Measurements from ENCODE around the gene AIFM3. TPM values are rescaled to one million over a fixed set of nuclear protein-coding genes. Genes with fewer than 3 reads are reported as not detected.

The AIFM3 gene
- total RNA-seq, 2 donors from 2014 or later, result 76.9 to 156 TPM

- Histone ChIP-seq H3K27me3 (no peaks in the 10 kb centered on the region), H3K4me3 (no peak overlapping the region), H3K9me3 (no peaks in the 10 kb centered on the region), H3K9ac (ENCODE audit: low read depth in 2 of 2, low read length in 2 of 2) (no peak overlapping the region), H3K27ac (no peak overlapping the region), H3K4me1 (peaks cover 12% of the 10 kb centered on the region), H3K36me3 (no peaks in the 10 kb centered on the region)
- no peak for TF ChIP-seq CTCF (IDR thresholded peaks at IDR 0.05)
- no peak for DNase-seq
- intact Hi-C loops (cut with DNase I), result no loop called here
These were observed 18.7 kb downstream of the AIFM3 start for GRCh38 chr22:20985720-20986119.

GRCh38 chr22:20986365-20986764 is 19.3 kb downstream of the AIFM3 start:
- H3K4me3 ChIP-seq, result no peak overlapping the region
- H3K36me3 ChIP-seq, result no peaks in the 10 kb centered on the region
- TF ChIP-seq CTCF (IDR thresholded peaks at IDR 0.05), result no peak
- no peak for DNase-seq
- intact Hi-C loops (cut with DNase I), result no loop called here
- no peak overlapping the region for H3K27ac ChIP-seq
- H3K9ac ChIP-seq (ENCODE audit: low read depth in 2 of 2, low read length in 2 of 2), result no peak overlapping the region
- H3K9me3 ChIP-seq, result no peaks in the 10 kb centered on the region
- peaks cover 6% of the 10 kb centered on the region for H3K4me1 ChIP-seq
- no peaks in the 10 kb centered on the region for H3K27me3 ChIP-seq

- Histone ChIP-seq H3K4me1 (peaks cover 4% of the 10 kb centered on the region), H3K4me3 (no peak overlapping the region)
- intact Hi-C loops (cut with DNase I), result no loop called here
These were observed 20.3 kb downstream of the AIFM3 start for GRCh38 chr22:20987375-20987774.

GRCh38 chr22:20988573-20989322 is 21.7 kb downstream of the AIFM3 start:
- H3K9ac ChIP-seq (ENCODE audit: low read depth in 2 of 2, low read length in 2 of 2), result no peak overlapping the region
- H3K27ac ChIP-seq, result no peak overlapping the region
- no peak for TF ChIP-seq CTCF (IDR thresholded peaks at IDR 0.05)
- intact Hi-C loops (cut with DNase I), result no loop called here
- H3K4me3 ChIP-seq, result no peak overlapping the region
- H3K36me3 ChIP-seq, result no peaks in the 10 kb centered on the region
- no peaks in the 10 kb centered on the region for H3K27me3 ChIP-seq
- no peaks in the 10 kb centered on the region for H3K4me1 ChIP-seq
- no peak for DNase-seq
- H3K9me3 ChIP-seq, result no peaks in the 10 kb centered on the region

More at GRCh38 chr22:20987375-20987774, 20.3 kb downstream of the AIFM3 start:
- Histone ChIP-seq H3K36me3 (no peaks in the 10 kb centered on the region), H3K9me3 (no peaks in the 10 kb centered on the region), H3K27me3 (no peaks in the 10 kb centered on the region), H3K27ac (no peak overlapping the region), H3K9ac (ENCODE audit: low read depth in 2 of 2, low read length in 2 of 2) (no peak overlapping the region)
- DNase-seq, result no peak
- no peak for TF ChIP-seq CTCF (IDR thresholded peaks at IDR 0.05)

- intact Hi-C loops (cut with DNase I), result no loop called here
- no peak for TF ChIP-seq CTCF (IDR thresholded peaks at IDR 0.05)
- no peak for DNase-seq
- no peaks in the 10 kb centered on the region for H3K4me1 ChIP-seq
- no peaks in the 10 kb centered on the region for H3K27me3 ChIP-seq
- H3K9ac ChIP-seq (ENCODE audit: low read depth in 2 of 2, low read length in 2 of 2), result no peak overlapping the region
- no peaks in the 10 kb centered on the region for H3K9me3 ChIP-seq
- H3K4me3 ChIP-seq, result no peak overlapping the region
- H3K27ac ChIP-seq, result no peak overlapping the region
- H3K36me3 ChIP-seq, result no peaks in the 10 kb centered on the region
These were observed 22.5 kb downstream of the AIFM3 start for GRCh38 chr22:20989323-20990138.
